ENCODE results near the gene SP100.

SP100 gene

DNA sequence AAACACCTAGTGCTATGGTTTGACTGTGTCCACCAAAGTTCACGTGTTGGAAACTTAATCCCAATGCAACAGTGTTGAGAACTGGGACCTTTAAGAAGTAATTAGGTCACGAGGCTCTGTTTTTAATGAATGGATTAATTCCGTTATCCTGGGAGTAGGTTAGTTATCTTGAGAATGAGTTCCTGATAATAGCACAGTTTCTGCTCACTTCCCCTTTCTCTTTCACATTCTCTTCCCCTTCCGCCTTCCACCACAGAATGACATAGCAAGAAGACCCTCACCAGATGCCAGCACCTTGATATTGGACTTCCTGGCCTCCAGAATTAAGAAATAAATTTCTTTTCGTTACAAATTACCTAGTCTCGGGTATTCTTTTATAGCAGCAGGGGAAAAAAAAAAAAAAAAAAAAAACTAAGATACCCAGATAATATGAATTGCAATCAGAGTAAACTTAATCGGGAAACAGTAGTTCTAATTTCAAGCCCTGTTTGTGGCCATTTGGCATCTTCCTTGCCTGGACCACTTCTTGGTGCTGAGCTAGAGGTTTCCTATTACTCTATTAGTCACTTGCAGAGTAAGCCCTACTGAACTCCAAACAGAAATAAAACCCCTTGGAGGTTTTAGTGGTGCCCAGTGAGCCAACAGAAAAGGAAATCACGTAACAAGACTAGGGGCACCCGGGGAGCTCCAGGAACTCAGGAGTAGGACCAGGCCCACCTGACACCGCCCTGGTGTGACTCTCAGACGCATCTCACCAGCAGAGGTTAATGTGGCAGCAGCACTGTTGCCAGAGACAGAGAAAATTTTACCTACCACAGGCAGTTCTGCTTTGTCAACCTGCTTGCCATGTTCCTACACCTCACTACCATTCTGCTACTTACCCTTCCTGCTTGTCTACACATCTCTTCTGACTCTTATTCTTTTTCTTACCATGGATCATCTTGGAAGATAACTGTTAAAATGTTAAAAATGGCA is 149.1 kb downstream of the SP100 start:
- DNase-seq: no peak

DNA sequence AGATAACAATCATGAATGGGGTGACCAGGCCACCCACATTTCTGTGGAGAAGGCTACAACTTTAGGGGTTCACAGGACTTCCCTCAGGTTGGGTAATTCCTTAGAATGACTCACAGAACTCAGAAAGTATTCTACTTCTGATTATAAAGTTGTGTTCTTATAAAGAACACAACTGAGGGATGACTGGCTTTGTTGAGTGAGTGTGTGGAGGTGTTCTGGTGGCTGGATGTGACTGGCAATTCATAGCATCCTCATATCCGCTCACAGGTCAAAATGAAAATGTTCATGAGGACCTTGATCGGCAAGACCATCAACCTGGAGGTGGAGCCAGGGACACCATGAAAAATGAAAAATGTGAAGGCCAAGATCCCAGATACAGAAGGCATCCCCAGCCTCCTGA is 153.3 kb downstream of the SP100 start:
- DNase-seq: no peak

DNA sequence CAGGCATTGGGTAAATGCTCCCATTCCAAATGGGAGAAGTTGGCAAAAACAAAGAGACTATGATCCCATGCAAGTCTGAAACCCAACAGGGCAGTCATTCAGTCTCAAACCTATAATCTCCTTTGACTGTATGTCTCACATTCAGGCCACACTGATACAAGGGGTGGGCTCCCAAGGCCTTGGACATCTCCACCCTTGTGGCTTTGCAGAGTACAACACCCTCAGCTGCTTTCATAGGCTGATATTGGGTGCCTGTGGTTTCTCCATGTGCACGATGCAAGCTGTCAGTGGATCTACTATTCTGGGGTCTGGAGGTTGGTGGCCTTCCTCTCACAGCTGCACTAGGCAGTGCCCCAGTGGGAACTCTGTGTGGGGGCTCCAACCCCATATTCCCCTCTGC is 155.0 kb downstream of the SP100 start:
- no peak for DNase-seq

DNA sequence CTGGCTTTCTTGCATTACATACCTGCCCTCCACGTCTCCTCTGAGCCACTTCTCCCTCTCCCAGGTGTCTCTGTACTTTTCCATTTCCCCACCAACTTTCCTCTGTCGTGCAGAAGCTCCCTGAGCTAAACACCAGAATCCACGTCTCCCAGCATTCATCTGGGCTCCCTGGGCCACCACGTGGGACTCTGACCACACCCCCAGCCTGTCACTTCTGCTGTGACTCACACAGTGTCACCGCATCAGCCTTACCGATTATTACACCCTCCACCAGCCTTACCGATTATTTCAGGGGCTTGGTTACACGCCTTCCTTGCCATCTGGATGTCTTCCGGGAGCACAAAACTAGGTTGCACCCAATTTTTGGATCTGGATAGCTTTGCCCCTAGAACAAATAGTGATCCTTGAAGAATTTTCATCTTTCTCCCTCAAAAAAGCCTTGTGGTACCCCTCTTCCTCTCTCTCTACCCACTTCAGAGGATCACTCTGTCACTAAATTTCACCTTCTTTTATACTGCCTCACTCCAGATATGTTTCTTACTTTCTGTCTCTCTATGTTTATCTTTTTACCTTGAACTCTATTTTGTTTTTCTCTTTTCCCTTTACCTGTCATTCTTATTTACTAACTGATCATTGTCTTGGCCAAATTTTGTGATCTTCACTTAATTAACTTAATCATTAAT is 159.8 kb downstream of the SP100 start:
- no peak for DNase-seq

DNA sequence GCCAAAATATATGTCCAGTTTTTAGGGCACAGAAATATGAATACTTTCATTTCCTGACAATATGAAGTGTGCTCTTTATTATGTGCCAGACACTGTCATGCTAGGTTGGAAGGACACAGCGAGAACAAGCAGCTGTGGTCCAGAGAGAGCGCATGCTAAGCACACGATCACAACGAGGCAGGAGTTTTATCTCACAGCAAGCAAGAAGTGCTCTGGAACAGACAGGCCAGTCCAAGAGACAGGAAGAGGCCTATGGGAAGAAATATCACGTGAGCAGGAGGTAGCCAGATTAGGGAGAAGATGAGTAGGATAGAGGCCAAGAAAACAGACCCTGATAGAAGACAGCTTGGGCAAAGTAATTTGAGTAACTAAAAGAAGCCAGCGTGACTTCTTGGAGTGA is 161.1 kb downstream of the SP100 start:
- DNase-seq: no peak

DNA sequence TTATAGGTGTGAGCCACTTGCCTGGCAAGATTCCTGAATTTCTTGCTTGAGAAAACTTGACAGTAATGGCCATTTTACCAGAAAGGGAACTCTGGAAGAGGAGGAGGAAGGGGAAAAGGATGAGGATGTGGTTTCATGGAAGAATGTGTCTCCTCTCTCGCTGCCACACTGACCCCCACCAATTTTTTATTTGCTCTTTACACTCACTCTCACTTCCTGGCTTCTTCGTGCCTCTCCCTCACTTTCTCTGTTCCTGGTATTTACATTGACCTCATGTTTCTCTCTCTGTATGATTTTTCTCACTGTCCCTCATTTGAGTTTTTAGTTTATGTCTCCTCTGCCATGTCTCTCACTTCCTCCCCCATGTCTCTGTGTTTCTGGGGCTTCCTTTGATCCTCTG is 162.1 kb downstream of the SP100 start:
- DNase-seq: no peak

DNA sequence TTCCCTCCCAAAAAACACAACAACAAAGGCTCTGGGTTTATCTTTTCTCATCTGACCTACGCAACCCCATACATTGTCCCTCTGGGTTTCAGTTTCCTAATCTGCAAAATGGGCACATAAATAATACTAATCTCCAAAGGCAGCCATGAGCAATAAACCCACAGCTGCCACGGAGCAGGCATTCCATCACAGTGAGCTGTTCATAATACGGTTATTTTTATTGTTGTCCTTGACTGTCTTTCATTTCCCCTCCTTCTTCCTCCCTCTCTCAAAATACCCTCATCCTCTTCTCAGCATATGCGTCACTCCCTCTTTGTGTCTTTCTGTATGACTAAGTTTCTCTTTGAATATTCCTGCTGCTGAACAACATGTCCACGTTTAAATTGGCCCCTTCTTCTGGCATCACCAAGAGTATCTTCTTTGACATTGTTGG is 166.9 kb downstream of the SP100 start:
- DNase-seq: no peak

DNA sequence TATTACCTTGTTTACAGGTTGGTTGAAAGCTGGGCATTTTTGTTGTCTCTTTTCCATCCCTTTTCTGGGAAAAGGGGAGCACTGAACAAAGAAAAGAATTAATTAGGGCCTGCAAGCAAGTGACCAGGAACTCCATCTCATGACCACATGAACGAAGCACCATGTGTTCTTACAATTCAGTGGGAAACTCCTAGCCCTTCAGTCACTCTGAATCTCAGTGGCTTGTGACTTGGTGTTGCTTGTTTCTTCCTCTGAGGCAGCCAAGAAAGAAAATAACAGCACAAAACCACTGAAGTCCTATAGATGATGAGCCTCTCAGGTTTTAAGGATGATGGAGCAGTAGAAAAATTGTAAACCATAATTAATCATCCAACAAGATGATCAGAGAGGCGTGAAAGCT is 167.6 kb downstream of the SP100 start:
- DNase-seq: no peak

DNA sequence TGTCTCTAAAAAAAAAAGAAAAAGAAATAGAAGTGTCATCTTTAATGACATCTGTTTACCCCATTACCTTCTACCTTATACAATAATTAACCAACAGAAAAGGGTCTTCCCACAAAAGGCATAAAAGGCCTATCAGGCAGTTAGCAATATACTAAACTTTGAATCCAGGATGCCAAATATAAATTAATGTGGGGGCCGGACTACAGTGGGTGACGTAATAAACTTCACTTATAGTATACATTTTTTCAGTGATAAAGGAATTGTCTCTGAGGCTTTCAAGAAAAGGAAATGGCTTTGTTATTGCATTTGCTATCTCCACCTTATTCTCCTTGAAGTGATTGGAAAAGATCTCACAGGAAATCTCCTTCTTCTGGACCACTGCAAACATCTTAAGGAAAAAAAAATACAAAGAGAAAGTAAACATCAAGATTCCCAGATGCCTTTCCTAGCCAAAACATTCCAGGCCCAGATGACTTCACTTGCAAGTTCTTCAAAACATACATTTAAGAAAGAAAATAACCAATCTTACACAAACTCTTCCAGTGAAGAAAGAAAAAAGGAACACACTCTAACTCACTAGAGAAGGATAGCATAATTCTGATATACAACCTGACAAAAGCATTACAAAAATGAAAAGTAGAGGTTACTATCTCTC is 170.5 kb downstream of the SP100 start:
- no peak for DNase-seq

DNA sequence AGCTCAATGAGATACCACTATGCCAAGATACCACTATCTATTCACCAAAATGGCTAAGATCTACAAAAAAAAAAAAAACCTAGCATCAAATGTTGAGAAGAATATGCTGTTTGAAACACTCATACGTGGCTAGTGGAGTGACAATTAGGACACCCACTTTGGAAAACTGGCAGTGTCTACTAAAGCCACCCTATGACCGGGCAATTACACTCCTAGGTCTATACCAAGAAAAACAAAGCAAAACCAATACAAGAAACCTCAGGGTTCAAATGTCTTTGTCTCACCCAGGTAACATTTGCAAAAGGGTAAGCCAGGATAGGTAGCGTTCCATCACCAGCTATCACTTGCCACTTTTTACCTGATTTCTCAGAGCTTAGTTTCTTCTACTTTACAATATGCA is 173.0 kb downstream of the SP100 start:
- no peak for DNase-seq

DNA sequence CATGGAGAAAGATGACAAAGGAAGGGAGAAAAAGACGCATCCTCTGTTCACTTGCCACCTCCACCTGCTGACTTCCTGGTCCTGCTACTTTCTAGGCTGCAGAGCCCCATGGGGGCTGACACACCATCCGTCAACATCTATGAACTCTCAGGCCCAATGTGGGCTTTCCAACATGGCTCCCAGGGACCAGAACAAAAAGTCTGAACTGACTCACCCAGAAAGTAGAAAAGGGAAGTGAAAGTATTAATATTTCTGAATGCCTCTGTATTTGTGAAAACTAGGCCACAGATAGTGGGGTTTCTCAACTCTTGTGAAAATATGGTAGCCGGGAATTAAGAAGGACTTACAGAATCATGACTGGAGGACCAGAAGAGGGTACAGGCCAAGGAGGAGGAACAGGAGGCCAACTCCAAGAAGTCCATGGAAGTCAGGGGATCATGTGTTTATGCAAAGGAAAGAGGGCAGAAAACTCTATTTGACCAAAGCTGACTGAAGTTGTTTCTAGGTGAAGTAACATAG is 173.6 kb downstream of the SP100 start:
- DNase-seq: no peak

DNA sequence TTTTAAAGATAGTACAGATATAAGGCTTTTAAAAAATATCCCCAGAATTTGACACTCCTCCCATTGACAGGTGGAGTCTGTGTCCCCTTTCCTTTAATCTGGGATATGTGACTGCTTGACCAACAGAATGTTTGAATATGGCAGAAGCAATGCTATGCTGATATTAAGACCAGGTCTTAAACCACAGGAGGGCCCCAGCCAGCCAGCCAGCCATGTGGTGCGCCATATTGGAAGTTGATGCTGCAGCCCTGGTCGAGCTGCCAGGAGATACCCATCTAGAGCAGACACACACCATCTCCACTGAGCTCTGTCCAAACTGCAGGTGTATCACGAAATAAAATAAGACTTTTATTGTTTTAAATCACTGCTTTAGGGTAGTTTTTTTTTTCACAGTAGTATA is 174.3 kb downstream of the SP100 start:
- no peak for DNase-seq

DNA sequence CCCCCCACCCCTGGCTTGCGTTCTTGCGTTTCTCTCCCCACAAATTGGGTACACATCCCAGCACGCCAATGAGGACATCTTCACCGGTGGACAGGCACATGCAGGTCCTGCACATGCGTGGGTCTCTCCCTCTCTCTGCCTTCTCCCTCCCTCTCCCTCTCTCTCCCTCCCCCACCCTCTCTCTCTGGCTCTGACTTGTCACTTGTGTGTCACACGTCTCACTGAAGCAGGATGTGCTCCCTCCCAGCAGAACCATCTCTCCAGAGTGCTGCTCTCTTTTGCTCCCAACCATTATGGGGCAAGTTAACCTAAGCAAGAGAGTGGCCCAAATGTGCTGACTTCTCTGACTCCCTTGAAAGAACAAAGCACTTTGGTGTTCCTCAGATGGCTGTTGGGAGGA is 175.8 kb downstream of the SP100 start:
- DNase-seq: no peak

DNA sequence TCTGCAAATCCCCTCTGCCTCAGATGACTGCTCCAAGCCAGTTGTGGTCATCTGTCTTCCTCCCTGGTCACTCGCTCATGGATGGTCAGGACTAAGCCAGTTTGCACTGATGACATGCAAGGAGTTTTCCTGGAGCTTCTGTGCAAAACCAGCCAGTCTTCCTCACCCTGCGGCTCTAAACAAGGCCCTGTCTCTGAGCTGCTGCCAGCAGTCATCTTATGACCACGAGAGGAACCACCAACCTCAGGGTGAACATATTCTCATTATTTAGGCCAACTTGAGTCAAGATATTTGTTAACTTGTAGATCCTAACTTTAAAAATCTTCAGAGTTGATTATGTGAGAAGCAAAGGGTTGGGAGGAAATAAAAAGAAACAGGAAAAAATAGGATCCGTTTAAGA is 176.8 kb downstream of the SP100 start:
- DNase-seq: no peak

Measured in T1000 (cell line).